GM18508 (cell line): Measurements from ENCODE around the gene CYYR1.

Experiments
- ATAC-seq: cut with Tn5 transposase; IDR thresholded peaks from one replicate; pipeline ENCODE4 v1.9.1; 2021; ENCODE audit warnings: moderate number of reproducible peaks; ENCODE audit not compliant: insufficient read depth, unreplicated experiment

CYYR1 gene

DNA sequence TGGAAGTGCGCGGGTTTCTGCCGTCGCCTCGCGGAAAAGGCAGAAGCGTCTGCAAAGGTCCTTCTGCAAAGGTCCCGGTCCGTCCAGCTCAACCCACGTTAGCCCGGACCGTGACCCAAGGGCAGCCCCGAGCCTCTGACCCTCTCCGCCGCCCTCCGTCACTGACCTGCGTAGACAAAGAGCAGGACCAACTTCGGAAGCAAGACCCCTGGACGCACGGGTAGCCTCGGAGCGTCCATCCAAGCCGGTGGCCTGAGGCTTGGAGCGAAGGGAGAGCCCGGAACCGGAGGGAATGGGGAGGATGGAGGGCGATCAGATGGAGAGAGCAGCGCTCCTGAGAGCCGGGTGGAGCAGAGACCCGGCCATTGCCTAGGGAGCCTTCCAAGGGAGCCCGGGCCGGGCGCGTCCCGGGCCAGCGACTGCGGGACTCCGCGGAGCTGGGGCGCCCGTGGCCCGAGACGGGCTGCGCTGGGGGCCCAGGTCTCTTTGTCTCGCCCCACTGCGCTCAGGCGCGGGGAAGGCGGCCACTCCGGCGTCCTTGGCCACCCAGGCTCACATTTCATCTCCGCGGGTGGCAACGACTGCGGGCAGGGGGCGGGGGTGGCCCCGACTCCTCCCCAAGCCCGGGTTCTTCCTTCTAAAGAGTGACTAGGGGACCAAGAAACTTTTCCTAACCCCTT, at the start of gene CYYR1:
TSS of gene CYYR1 (minus strand) at position 585 of the 680 bp plus-strand sequence. CDS start at position 239, 346 bp downstream.
- ATAC-seq, result no peak

DNA sequence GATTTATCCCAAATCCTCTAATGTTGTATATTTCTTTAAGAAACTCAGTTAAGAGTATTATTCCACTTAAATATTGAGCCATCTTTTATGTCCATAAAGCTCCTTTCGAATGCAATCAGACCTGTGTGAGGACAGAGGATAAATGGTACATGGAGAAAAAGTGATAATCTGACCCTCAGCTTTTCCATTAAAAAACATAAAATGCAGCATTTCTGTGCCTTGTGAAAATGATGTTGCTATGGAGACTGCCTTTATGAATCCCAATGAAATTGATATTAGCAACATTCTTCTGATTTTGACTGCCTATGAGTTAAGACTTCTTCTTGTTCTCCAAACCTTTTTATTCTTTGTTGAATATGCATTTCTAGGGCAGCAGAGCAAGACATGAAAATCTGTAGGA, 44.1 kb upstream of the CYYR1 start:
- ATAC-seq, result no peak

DNA sequence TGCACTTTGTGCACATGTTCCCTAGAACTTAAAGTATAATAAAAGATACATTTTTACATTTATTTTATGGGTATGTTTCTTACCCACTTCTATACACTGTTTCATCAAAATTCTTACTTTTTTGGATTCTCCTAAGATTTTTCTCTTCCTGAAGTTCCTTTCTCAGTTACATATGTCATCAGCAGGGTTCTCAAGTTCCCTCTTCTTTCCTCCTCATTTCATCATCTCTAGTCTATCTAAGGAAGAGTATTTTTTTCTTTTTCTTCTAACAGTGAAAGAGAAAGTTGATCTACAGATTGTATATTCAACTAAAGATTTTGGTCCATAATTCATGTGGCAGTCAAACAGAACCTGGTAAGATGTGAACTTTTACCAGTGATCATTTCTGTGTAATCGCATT, 41.2 kb upstream of the CYYR1 start:
- no peak for ATAC-seq

DNA sequence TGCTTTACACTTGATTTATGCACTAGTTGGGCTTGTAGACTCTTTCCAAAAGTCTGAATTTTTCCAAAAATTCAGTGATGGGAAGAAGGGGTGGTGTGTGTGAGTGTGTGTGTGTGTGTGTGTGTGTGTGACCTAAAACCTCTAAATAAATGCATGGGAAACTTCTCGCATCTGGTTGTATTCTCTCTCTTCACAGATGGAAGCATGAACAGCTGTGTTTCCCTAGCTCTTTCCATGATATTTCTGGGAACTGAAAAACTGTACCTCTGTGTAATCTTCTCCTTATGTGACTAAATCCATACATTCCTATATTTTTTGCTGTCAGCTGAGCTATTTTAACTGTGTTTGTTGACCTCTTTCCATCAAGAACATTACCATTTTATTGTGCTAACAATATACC, 26.2 kb upstream of the CYYR1 start:
- ATAC-seq, result no peak

DNA sequence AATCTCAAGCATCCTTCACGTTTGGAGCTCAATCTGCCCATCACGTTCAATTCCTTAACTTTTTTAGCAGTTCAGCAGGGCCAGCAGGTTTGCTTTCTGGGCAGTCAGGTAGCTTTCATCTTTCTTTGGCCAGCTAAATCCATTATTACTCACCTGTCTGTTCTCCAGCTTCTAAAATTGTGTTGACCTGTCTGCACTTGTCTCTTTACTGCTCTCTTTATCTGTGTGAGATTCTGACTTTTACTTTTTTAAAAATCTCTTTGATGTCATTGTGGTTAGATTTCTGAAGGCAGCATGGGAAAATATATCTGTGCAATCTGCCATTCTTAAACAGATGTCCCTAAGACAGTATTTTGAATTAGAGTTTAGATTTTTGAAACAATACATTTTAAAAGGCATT, 24.9 kb upstream of the CYYR1 start:
- no peak for ATAC-seq

DNA sequence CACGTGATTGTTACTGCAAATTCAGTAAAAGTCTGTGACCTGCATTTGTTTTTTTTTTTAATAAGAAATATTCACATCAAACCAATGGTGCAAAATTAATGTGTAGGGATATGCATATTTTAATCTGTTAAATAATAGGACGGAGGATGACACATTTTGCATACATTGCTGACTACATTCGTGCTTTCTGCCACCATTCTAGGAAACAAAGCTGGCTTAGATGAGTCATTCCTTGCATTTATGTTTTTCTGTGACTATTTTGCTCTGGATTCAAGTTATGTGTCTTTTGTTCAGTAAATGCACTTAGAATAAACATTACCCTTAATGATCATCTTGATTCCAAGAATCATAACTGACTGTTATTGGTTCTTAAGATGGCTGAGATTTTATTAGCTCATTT, 23.9 kb upstream of the CYYR1 start:
- ATAC-seq, result no peak

DNA sequence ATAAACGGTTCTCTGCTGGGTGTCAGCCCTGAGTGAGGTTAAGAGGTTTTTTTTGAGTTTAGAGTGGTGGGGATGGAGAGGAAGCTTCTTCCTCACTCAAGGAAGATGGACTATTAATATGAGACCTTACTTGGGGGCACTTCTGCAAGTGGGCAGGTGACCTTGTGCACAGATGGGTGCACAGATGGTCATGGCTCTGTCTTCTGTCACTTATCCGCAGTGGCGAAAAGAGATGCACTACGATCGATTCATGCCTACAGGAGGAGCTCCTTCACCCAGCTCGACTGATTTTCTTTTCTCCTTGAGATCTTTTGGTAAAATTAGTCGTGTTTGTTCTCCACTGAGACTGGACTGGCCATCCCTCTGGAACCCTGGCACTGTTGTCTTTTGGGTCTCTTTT, 22.9 kb upstream of the CYYR1 start:
- ATAC-seq, result no peak

DNA sequence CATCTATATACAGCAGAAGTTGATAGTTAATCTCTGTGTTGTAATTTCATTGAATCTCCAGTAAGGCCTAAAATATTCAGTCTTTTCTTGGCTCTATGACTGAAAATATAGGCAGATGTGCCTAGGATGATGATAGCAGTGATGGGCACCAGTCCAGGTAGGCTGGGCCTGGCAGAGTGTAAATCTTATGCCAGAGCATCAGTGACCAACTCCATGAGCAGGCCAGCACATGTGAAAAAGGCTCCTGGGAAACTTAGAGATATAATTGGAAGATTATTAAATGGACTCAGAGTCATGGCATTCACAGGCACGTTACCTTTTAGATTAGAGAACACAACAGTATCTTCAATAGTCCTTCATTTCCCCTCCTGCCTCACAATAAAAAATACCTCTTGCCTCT, 20.7 kb upstream of the CYYR1 start:
- no peak for ATAC-seq

DNA sequence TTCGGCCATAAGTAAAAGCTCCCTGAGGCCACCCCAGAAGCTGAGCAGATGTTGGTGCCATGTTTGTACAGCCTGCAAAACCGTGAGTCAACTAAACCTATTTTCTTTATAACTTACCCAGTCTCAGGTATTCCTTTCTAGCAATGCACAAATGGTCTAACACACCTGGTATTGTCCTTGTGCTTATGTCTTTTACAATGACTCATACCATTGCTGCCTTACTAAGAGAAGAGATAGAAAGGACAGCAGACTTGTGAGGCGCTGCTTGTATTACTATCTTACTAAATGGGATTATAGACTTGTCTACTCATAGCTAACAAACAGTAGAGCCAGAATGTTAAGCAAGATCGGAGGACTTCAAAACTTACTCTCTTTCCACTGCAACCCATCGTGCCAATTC, 18.5 kb upstream of the CYYR1 start:
- ATAC-seq, result no peak

DNA sequence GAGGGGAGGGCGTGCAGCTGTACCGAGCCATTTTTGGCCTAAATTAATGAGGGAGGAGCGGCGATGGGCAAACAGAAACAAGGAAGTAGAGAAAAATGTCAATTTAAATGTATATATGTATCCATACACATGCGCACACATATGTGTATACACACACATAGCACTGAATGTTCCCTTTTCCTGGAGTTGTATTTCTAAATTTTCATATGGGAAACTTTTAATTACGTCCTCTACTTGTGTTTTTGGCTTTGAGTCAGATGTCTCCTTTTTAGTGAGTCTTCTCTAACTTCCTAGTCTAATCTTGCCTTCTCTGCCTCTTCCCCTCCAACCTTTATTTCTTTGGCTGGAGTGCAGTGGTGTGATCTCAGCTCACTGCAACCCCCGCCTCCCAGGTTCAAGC, 15.4 kb upstream of the CYYR1 start:
- ATAC-seq, result no peak

DNA sequence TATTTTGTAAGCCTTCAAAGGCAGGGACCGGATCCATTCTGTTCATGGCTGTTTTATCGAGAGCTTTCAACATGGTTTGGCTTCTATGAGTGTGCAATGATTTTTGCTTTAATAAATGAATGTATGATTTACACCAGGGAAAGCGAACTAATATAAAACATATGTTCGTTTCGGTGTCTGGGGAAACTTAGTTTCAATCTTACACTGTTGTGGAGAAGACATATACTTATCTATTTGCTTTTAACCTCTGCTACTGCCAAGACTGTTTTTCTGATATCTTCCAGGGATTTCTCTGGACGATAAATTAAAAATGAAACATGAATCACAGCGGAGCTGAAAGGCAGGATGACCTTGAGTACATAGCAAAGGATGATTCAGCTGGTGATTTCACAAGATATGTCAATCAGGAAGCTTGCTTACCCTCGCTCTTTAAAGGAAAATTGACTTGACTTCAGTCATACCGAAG, 14.7 kb upstream of the CYYR1 start:
- no peak for ATAC-seq

DNA sequence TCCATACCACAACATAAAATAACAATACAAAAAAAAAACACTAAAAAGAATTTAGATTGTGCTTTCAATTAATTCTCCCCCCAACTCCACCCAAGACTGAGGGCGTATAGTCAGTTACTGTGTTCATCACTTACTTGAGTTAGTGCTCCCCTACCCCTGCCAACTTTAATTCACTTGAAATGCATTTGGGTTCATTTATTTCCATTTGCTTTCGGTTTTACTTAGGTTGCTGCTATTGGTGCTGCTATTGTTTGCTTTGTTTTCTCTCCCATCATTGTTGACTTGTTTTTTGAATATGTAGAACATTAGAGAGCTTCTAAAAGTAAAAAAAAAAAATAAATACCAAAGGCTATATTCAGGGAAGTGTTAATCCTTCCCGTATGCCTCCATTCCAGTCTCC, 10.7 kb upstream of the CYYR1 start:
- ATAC-seq, result no peak

DNA sequence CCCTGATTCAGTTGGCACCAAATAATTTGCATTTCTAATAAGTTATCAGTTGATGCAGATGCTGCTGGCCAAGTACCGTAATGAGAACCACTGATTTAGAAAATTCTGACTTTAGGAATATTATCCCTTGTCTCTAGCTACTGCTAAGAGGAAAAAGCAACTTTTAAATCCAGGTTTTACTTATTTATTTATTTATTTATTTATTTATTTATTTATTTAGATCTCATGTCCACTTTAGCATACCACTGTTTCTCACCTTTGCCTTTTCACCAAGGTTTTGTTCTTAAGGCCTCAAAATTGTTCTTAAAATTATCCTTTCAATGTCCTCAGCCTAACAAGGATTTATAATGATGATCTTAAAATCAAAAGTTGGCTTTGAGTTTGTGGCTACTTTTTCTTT, 8.7 kb upstream of the CYYR1 start:
- ATAC-seq, result no peak

DNA sequence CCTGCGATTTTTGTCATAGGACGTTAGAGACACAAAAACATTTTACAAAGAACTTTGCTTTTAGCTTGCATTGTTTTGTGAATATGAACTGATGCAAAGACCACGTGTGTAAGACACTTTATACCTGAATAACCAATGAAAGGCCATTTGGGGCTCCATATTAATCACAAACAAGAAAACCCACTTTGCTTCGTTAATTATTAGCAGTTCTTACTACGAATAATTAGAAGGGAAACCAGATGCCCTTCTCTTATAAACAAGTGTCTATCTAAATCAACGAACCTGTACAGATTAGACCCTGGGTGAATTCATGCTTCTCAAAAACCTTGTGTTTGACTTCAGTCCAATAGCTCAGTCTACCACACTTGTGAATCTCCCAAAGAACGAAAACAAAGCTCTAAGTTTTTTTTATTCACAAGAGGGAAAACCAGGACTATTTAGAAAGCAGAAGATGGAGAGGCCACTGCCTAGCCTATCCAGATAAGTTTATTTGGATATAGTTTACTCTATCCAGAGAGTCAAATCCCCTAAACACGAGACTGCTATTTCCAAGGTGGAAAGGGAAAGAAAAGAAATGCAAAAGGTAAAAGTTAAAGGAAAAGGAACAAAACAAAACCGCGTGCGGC, 897 bp downstream of the CYYR1 start:
- no peak for ATAC-seq

DNA sequence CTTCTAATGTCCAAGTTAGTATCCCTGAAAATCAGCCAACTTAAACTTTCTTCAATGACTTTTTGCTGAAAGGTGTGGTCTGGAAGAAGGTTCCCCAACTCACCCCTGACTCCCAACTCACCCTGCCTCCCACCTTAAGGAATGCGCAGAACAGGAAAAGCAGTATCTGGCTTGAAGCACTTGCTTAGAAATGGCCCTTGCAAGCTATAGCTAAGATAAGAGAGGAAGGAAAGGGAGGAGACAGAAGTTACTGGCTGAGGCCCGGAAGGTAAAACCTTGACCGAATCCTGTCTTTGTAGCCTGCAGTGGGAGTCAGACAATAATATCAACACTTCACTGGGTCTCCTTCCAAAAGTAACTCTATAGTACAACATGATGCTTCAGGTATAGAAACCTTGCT, 2.9 kb downstream of the CYYR1 start:
- ATAC-seq, result no peak

DNA sequence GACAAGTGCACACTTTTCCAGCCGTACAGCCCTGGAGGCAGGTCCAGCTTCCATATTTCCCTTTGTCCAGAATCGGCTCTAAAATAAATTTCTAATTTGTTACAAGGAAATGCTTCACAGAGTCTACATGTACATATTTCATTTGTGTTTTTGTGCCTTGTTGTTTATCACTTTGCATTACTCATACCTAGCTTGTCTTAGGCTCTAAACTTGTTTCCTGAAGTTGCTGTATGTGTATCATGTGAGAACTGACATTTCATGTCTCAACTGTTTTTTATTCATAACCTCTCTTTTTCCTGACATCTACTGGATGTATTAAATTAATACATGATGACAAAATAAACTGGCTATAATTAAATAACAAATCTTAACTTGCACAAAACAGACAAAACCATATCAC, 7.5 kb downstream of the CYYR1 start:
- ATAC-seq, result no peak

DNA sequence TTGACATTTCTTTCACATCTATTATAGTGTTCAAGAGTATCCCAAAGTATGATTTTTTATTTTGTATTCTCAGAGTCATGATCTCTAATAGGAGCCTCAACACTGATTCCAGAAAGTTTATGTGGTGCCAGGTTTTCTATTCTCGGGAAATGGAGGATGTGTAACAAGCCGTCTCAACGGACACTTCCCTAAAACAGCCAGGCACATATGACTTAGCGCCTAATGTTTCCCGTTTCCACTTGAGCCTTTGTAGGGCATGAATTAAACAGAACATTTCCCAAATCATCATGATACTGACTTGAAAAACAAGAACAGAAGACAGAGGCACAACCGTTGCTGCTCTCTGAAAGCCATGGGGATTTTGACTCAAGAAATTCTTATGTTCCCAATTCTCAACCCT, 8.0 kb downstream of the CYYR1 start:
- ATAC-seq, result no peak

DNA sequence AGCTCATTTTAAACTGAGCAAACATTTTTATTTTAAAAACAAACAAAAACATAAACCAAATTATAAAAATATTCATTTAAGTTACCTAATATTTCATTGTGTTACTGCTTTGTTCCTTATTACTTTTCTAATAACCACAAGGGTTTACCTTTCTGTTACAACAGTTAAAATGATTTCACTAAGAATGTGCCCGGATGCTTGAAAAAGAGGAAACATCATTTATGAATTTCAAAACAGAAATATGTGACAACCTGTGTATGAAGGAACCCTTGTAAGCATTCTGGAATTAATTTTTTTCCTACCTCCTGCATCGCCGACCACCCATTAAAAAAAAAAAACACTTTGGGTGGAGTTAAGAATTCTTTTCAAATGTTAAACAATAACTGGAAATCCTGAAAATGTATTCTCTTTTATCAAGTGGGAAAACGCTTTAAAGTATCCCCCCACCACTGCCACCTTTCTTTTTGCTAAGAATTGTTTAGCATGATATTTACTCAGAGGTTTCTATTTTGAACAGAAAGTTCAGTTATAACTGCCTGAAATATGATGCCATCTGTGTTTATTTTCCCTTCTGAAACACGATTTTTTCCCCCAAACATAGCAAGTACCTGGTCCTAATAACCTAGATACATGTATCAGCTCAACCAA, 9.1 kb downstream of the CYYR1 start:
- ATAC-seq, result no peak

DNA sequence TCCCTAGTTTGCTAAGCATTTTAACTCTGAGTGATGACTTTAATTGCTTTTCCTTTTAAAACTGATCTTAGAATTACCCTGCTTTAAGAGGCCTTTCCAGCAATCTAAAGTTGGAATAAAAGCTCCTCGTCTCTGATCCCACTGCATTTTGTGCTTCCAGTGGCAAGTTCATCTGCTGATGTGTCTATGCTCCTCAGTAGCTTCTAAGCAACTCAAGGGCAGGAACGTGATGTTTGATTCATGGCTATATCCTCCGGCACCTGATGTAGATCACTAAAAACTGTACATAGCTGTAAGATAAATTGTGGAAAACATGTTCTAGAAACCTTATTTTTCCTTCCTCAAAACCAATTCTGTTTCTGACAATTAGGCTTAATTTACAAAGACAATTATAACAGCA, 12.5 kb downstream of the CYYR1 start:
- no peak for ATAC-seq

DNA sequence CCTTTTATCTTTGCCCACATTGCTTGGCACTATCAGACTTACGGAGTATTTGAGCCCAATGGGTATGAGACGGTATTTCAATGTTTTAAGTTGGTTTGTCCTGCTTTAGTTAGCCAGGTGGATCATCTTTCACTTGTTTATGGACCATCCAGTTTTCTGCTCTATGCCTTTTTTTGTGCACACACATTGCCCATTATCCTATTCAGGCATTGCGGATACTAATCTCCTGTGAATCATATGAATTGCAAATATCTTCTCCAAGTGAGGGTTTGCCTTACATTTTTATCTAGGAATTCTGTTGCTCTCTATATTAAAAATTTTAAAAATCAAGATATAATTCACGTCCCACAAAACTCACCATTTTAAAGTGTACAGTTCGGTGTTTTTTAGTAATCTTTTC, 14.0 kb downstream of the CYYR1 start:
- ATAC-seq, result no peak

DNA sequence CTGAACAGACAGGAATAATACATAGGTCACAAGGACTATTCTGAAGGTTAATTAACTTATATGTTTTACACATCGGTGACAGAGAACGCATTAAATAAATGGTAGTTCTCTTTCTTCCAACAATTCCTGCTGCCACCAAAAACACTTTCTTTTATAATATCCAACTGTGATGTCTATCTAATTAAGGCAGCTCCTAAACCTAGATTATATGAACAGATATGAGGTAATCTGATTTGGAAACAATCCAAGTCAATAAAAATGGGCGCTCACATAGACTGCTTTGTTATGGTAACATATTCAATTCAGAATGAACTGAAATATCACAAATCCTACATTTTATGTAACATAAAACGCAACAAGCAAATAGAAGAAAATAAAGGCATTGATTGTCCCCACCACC, 16.0 kb downstream of the CYYR1 start:
- no peak for ATAC-seq
